Smooth muscle cell (in vitro differentiated cells): Measurements from ENCODE around the gene GANAB. TPM values are rescaled to one million over a fixed set of nuclear protein-coding genes. Genes with fewer than 3 reads are reported as not detected.
"Not testable (repeated sequence)": the region's sequence is repeated elsewhere in the genome, so short reads cannot be mapped to it uniquely, and the experiment has no call there.

Experiments
- DNase-seq: peaks from one replicate; lab custom pipeline; 2025; ENCODE audit not compliant: unreplicated experiment; lab: John Stamatoyannopoulos, UW
- H2AFZ ChIP-seq: fragments of 200-600 bp; sonication (generic); 2 replicates; pipeline ENCODE4 v1.6.0; 2016; ENCODE audit warnings: antibody characterized with exemption, low read depth, mild to moderate bottlenecking
- H3F3A ChIP-seq: fragments of 200-600 bp; sonication (generic); 2 replicates; pipeline ENCODE4 v1.6.0; 2017; ENCODE audit warnings: antibody characterized with exemption, low read depth
- H3K27ac ChIP-seq: fragments of 200-600 bp; sonication (generic); 2 replicates; pipeline ENCODE4 v1.5.1; 2016; ENCODE audit warnings: low read depth, mild to moderate bottlenecking
- H3K27me3 ChIP-seq: fragments of 200-600 bp; sonication (generic); 2 replicates; pipeline ENCODE4 v1.6.1; 2016; ENCODE audit warnings: low read depth, mild to moderate bottlenecking
- H3K36me3 ChIP-seq: fragments of 200-600 bp; sonication (generic); 2 replicates; pipeline ENCODE4 v1.5.1; 2016; ENCODE audit warnings: low read depth
- H3K4me1 ChIP-seq: fragments of 200-600 bp; sonication (generic); 2 replicates; pipeline ENCODE4 v1.5.1; 2016; ENCODE audit warnings: low read depth
- H3K4me2 ChIP-seq: fragments of 200-600 bp; sonication (generic); 2 replicates; pipeline ENCODE4 v1.6.0; 2016; ENCODE audit warnings: mild to moderate bottlenecking
- H3K4me3 ChIP-seq: fragments of 200-600 bp; sonication (generic); 2 replicates; pipeline ENCODE4 v1.5.1; 2016; ENCODE audit warnings: mild to moderate bottlenecking
- H3K79me2 ChIP-seq: fragments of 200-600 bp; sonication (generic); 2 replicates; pipeline ENCODE4 v1.6.0; 2016; ENCODE audit warnings: low read depth, mild to moderate bottlenecking
- H3K9ac ChIP-seq: fragments of 200-600 bp; sonication (generic); 2 replicates; pipeline ENCODE4 v1.6.0; 2016; ENCODE audit warnings: low read depth
- H3K9me3 ChIP-seq: fragments of 200-600 bp; sonication (generic); replicated peaks from 2 replicates; pipeline ENCODE4 v1.5.1; 2016; ENCODE audit warnings: low read depth
- H4K20me1 ChIP-seq: fragments of 200-600 bp; sonication (generic); 2 replicates; pipeline ENCODE4 v1.6.0; 2016; ENCODE audit warnings: low read depth
- WGBS: methylation state at CpG from one replicate; pipeline ENCODE4 v1.1.7; 2016; ENCODE audit warnings: low lambda C conversion rate; 5-methylcytosine and 5-hydroxymethylcytosine counted together
- polyA plus RNA-seq: library from polyadenylated mRNA; unstranded; fragments of >200 nt; fragmentation: Nextera tagmentation; extraction: Ambion mirVana; gene quantifications from 2 replicates; pipeline ENCODE4 v1.2.1, GENCODE V29; 2016
- total RNA-seq: library from RNA; depleted of rRNA; stranded (reverse); fragments of >200 nt; gene quantifications from 2 replicates; pipeline ENCODE4 v1.2.3, GENCODE V29; 2014
- TF ChIP-seq, protein P1 (sequence below): fragments of 200-600 bp; sonication (generic); IDR thresholded peaks from 2 replicates; pipeline ENCODE4 v1.5.1; 2017; ENCODE audit warnings: borderline replicate concordance, mild to moderate bottlenecking, antibody characterized with exemption; ENCODE audit not compliant: insufficient read depth, poor library complexity, severe bottlenecking

The GANAB gene
- total and polyA plus RNA-seq, 2 experiments from 2014 or later = 176 to 225 TPM

DNA sequence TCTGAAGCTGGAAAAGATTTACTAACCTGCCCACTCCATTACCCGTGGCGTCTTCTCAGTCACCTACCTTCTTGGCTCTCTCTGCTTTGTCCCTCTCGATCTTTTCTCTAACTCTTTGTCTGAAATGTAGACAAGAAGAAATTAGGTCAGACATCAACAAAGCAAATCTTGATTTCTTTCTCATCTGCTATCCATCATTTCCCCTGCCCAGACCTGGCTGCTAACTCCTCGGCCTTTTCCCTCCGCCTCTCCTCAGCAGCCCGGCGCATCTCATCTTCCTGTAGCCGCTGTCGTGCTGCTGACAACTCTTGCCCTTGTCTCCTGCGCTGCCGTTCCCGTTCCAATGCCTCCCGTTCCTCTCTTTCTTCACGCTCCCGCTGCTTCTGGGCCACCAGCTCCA is 31.3 kb upstream of the GANAB start:
- H2AFZ ChIP-seq = no peak overlapping the region
- TF ChIP-seq, protein P1, sequence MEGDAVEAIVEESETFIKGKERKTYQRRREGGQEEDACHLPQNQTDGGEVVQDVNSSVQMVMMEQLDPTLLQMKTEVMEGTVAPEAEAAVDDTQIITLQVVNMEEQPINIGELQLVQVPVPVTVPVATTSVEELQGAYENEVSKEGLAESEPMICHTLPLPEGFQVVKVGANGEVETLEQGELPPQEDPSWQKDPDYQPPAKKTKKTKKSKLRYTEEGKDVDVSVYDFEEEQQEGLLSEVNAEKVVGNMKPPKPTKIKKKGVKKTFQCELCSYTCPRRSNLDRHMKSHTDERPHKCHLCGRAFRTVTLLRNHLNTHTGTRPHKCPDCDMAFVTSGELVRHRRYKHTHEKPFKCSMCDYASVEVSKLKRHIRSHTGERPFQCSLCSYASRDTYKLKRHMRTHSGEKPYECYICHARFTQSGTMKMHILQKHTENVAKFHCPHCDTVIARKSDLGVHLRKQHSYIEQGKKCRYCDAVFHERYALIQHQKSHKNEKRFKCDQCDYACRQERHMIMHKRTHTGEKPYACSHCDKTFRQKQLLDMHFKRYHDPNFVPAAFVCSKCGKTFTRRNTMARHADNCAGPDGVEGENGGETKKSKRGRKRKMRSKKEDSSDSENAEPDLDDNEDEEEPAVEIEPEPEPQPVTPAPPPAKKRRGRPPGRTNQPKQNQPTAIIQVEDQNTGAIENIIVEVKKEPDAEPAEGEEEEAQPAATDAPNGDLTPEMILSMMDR = no peak
- peak overlapping the region; percentile 72 for H3K27ac ChIP-seq
- no peaks in the 10 kb centered on the region for H3K36me3 ChIP-seq
- H3K4me2 ChIP-seq = peak overlapping the region; percentile 91
- H3K27me3 ChIP-seq = no peaks in the 10 kb centered on the region
- 93% methylated on average over 15 of the region's 15 CpGs for WGBS
- H3K79me2 ChIP-seq = peaks cover 24% of the 10 kb centered on the region
- H3F3A ChIP-seq = peaks cover 27% of the 10 kb centered on the region
- DNase-seq = no peak
- H3K4me3 ChIP-seq = peak overlapping the region; percentile 92
- H3K9ac ChIP-seq = peak overlapping the region; percentile 95
- H3K4me1 ChIP-seq = peaks cover 7% of the 10 kb centered on the region
- no peaks in the 10 kb centered on the region for H3K9me3 ChIP-seq
- H4K20me1 ChIP-seq = no peaks in the 10 kb centered on the region

DNA sequence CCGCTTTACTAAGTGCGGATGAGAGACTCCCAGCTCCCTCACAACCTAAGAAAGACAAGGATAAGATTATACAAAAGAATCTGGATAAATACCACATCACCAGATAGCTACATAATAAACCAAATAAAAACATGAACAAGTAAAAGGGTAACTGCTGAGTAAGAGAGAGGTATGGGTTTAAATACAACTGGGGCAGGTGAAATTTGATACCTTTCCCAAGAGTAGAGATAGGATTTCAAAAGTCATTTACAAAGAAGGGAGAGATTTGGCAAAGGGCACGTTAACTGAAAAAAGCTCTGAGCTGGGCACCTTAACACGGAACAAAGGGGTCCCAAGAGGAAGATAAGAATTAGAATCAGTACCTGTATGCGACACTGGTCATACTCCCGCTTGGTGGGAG is 30.7 kb upstream of the GANAB start:
- Histone ChIP-seq H3K36me3 (no peaks in the 10 kb centered on the region), H3K4me2 (no peak overlapping the region), H3K9ac (peak overlapping the region; percentile 9), H3K27ac (peak overlapping the region; percentile 10), H3K9me3 (no peaks in the 10 kb centered on the region), H3K4me1 (peaks cover 7% of the 10 kb centered on the region), H4K20me1 (no peaks in the 10 kb centered on the region), H3F3A (peaks cover 27% of the 10 kb centered on the region), H3K27me3 (no peaks in the 10 kb centered on the region), H3K4me3 (no peak overlapping the region), H3K79me2 (peaks cover 24% of the 10 kb centered on the region), H2AFZ (no peak overlapping the region)
- TF ChIP-seq, protein P1 = no peak
- WGBS = 94% methylated on average over 6 of the region's 6 CpGs
- no peak for DNase-seq

DNA sequence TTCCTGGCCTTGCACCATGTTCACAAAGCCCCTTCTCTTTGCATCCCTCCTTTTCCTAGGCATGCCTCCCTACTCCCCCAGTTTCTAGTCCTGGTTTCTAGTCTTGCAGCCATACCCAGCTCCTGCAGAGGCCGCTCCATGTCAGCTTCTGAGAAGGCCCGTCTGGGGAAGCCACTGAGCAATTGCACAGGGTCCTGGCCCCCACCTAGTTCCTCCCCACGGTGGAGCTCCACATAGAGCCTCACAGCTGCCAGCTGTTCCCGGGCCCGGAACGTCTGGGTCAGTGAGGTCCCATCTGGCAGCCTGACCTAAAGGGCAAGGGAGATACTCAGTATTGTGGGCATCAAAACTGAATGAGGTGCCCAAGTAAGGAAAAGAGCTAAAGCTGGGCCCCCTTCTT is 30.3 kb upstream of the GANAB start:
- H4K20me1 ChIP-seq = no peaks in the 10 kb centered on the region
- TF ChIP-seq, protein P1 = no peak
- peaks cover 24% of the 10 kb centered on the region for H3K79me2 ChIP-seq

DNA sequence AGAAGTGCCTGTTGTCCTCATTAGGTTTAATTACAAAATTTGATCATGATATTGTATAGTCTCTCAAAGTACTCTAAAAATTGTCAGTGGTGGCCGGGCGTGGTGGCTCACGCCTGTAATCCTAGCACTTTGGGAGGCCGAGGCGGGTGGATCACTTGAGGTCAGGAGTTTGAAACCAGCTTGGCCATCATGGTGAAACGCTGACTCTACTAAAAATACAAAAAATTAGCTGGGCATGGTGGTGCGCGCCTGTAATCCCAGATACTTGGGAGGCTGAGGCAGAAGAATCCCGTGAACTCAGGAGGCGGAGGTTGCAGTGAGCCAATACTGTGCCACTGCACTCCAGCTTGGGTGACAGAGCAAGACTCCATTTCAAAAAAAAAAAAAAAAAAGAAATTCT is 29.0 kb upstream of the GANAB start:
- H3K36me3 ChIP-seq, H3K9ac ChIP-seq, DNase-seq, H3K4me3 ChIP-seq, H3K27me3 ChIP-seq, H2AFZ ChIP-seq, H3K9me3 ChIP-seq, H3K27ac ChIP-seq, H4K20me1 ChIP-seq, H3K4me2 ChIP-seq: not testable (repeated sequence)
- H3F3A ChIP-seq = peaks cover 23% of the 10 kb centered on the region
- WGBS = 93% methylated on average over 10 of the region's 10 CpGs
- H3K79me2 ChIP-seq = peaks cover 24% of the 10 kb centered on the region
- H3K4me1 ChIP-seq = peaks cover 11% of the 10 kb centered on the region

More for the DNA sequence above, 30.3 kb upstream of the GANAB start:
- Histone ChIP-seq H3K27ac (no peak overlapping the region), H3F3A (peaks cover 27% of the 10 kb centered on the region), H3K4me3 (no peak overlapping the region), H3K9ac (no peak overlapping the region), H3K27me3 (no peaks in the 10 kb centered on the region), H3K36me3 (no peaks in the 10 kb centered on the region), H2AFZ (no peak overlapping the region), H3K9me3 (no peaks in the 10 kb centered on the region), H3K4me1 (peaks cover 7% of the 10 kb centered on the region), H3K4me2 (no peak overlapping the region)
- DNase-seq = no peak
- 87% methylated on average over 6 of the region's 6 CpGs for WGBS
